OCI-LY7 (cell line): Measurements from ENCODE around the gene CSF1R.

Experiments
- CTCF ChIP-seq: fragments of 200-600 bp; sonication (generic); conservative IDR thresholded peaks from 2 replicates; pipeline ENCODE4 v1.5.1; 2014; ENCODE audit warnings: mild to moderate bottlenecking, antibody characterized with exemption, low read length, moderate library complexity, mixed read lengths
- EZH2phosphoT487 ChIP-seq: fragments of 200-600 bp; sonication (generic); IDR thresholded peaks from 2 replicates; pipeline ENCODE4 v1.6.1; 2018; ENCODE audit warnings: low read depth, borderline replicate concordance, mild to moderate bottlenecking, mixed run types, antibody characterized with exemption, low read length, moderate library complexity, mixed read lengths

DNA sequence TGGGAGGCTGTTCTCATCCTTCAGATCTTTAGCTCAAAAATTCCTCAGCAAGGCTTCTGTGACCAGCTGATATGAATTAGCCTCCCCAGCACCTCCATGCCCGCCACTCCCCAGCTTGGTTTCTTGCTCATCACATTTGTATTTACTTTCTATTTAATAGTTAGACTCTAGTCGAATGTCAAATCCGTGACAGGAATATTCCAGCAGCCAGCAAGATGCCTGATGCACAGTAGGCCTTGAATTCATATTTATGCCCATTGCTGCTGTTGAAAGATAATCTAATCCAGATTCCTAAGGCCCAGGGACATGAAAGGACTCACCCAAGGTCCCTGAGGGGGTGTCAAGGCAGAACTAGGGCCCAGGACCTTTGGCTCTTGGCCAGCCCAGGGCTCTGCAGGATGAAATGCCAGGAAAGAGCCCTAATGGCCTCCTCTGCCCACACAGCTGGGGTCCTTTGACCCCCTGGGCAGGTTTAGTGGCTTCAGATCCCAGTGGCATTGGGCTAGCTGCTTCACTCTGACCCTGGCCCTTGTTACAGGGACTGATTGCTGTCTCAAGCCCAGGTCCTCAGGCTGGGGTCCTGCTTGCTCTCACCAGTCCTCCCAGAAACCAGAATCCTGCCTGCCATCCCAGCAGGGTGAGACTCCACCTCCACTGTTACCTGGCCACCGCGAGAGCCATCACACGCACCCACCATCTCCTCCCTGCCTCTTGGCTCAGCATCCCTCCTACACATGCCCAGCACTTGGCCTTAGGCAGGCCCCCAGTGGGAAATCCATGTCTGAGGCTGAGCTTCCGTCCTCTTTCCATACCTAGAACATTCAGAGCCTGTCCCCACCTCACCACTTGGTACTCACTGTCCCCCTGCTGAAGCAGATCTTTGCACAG, 7.3 kb downstream of the CSF1R start:
- TF ChIP-seq CTCF: no peak
- TF ChIP-seq EZH2phosphoT487: no peak
